ENCODE data around the gene IFIT1.
"Not testable (repeated sequence)": the region's sequence is repeated elsewhere in the genome, so short reads cannot be mapped to it uniquely, and the experiment has no call there.

IFIT1 gene

DNA sequence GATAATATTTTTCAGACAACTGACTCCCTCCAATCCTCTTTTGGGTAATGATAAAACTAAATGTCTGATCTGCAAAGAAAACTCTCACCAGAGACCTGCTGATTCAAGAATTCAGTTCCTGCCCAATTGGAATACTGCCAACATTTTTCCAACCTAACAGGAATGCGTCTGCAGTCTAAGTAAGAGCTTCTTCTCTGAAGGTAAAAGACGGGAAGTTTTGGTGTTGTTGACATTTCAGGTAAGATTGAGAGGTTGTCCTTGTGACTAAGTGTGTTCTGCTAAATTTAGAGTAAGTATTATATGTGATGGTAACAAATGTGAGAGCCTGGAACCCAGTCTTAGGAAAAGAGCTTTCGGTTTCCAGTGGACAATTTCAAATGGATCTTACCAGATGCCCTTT, 39.6 kb downstream of the IFIT1 start:
- DNase-seq (ENCODE audit: low read depth in 2 of 2): no peak

GRCh38 chr10:89438525-89438924, 46.1 kb downstream of the IFIT1 start:
- DNase-seq (ENCODE audit: low read depth in 2 of 2): no peak

DNA sequence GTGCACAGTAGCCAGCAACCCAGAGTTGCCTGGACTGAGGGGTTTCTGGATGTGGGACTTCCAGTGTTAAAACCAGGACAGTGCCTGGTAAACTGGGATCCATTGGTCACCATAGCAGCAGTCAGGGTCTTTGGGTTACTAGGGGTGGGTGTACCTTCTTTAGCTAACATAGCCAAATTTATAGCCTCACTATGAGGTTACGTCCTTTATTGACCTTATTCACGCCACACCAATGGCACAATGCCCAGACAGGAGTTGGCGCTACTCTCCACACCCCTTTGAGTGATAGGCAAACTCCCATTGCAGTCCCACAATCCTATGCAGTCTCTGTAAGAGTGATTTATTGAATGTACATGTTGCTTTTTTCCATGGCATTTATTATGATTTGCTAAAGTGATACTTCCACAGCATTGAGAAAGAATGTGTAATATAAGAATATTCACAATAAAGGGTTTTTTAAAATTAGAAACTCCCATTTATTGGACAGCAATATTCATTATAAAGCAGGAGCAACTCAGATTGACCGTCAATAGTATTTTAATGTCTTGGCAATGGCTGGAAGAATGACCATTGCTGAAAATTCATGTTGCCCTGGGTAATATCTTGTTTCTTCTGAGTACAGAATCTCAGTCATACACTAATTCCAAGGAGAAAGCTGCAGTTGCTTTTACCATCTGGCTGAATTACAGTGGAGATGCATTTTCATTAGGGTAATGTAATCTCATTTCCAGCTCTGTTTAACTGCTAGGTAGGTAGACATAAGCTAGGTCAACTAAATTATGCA, 48.0 kb downstream of the IFIT1 start:
- no peak for DNase-seq (ENCODE audit: low read depth in 2 of 2)

DNA sequence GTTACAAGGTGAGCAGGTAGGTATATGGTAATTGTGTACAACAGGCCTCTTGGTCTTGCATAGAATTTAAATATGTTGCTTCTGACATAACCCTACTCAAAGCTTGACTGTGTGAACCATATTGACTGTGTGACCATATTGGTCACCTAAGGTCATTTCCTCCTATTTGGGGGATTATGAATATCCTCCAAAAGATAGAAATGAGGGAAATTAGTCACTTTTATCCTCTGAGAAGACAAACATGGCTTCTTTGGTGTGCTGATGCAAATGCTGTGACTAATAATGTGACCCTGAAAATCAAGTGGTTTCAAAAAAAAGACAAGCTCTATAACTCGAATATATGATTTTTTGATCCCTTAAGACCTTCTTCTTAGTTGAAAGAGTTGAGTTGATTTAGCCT, 49.9 kb downstream of the IFIT1 start:
- no peak for DNase-seq (ENCODE audit: low read depth in 2 of 2)

DNA sequence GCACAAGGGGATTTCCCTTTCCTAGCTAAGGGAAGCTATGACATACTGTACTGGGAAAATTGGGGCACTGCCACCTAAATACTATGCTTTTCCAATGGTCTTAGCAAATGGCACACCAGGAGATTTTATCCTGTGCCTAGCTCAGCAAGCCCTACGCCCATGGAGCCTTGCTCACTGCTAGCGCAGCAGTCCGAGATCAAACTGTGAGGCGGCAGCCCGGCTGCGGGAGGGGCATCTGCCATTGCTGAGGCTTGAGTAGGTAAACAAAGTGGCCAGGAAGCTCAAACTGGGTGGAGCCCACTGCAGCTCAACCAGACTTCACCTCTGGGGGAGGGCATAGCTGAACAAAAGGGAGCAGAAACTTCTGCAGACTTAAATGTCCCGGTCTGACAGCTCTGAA, 52.4 kb downstream of the IFIT1 start:
- not testable (repeated sequence) for DNase-seq (ENCODE audit: low read depth in 2 of 2)

DNA sequence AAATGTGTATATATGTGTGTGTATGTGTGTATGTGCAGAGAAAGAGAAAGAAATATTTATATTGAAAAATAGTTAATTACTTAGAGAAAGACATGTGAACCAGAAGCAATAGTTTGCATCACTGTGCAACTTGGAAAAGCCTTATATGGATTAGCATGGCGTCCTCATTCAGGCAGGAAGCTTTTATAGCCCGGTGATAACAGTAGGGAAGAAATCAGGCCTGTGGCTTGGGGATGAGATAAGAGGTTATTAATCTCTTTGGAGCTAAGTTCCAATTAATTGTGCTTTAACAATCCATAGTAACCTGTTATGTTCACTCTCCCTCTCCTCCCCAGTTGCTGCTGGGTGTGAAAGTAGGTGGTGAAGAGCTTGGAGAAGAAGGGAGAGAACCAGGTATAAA, 58.5 kb downstream of the IFIT1 start:
- DNase-seq (ENCODE audit: low read depth in 2 of 2): no peak

DNA sequence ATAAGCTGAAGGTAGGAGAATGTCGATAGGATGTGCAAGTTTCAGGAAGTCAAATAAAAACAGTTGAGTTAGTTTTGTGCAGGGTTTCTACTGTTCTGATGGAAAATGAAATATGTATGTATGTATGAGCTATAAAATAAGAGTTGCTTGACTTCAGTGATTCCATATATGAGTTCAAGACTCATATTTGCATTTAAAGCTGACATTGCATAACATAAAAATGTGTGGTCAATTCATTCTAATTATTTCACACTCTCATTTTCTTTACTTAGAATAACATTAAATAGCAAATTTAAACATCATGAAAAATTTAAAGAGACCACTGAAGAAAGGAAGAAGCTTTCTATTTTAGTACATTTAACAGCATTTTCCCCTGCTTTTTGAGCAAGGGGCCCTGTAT, 59.8 kb downstream of the IFIT1 start:
- no peak for DNase-seq (ENCODE audit: low read depth in 2 of 2)

DNA sequence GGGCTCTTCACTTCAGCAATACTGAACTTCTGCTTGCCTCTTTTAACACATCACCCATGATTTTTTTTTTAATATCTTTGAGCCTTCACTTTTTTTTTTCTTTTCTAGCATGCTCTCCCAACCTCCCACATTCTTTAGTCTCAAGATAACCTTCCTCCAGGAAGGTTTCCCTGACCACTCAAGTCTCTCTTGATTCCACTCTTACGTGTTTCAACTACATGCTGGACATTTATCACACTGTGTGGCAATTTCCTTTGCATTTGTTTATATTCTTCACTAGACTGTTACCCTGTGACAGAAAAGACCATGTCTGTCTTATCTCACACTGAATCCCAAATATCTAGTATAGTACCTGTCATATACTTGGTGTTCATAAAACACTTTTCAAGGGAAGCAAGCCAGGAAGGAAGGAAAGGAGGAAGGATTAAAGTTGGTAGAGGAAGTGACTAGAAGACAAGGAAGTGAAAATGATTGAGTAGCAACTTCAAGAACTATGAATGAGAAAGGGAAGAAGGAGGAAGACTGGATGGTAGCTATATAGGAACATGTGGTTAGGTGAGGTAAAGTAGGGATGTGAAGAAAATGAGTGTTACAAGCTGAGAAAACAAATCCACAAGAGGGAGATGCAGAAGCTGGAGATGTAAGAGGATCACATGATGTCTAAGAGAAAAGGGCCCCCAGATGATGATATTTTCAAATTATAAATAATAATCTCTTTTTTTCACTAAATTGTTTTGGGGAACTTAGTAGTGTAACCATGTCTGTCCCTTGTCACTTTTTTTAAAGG, 62.3 kb downstream of the IFIT1 start:
- DNase-seq (ENCODE audit: low read depth in 2 of 2): no peak

All from stimulated activated CD8-positive, alpha-beta memory T cell treated with anti-CD3 and anti-CD28 coated beads, Interleukin-2, amount 100 ng/mL, for 48 hours (primary cell).